Uterus (tissue), 4 donors: ENCODE measurements around the gene STYXL1. TPM values are rescaled to one million over a fixed set of nuclear protein-coding genes. Genes with fewer than 3 reads are reported as not detected.

Experiments used
- DNase-seq, 2 donors: peaks; one replicate each; pipeline ENCODE4 v3.0.0-alpha.2; 2019 to 2020
- H3K27ac ChIP-seq, 2 donors: fragments of 200-600 bp; sonication (generic); 1 replicate in 1 of 2; 2 replicates in 1 of 2; pipeline ENCODE4 v1.5.1; 2016 to 2018
- H3K27me3 ChIP-seq, 2 donors: fragments of 200-600 bp; sonication (generic); one replicate each; pipeline ENCODE4 v1.5.1; 2018 to 2019; ENCODE audit warnings: control low read depth in 1 of 2
- H3K36me3 ChIP-seq, 2 donors: fragments of 200-600 bp; sonication (generic); one replicate each; pipeline ENCODE4 v1.5.1; 2019; ENCODE audit warnings: control low read depth in 1 of 2
- H3K4me1 ChIP-seq, 2 donors: fragments of 200-600 bp; sonication (generic); one replicate each; pipeline ENCODE4 v1.5.1; 2018 to 2019; ENCODE audit warnings: control low read depth in 1 of 2
- H3K4me3 ChIP-seq, 2 donors: fragments of 200-600 bp; sonication (generic); 1 replicate in 1 of 2; 2 replicates in 1 of 2; pipeline ENCODE4 v1.5.1; 2018 to 2019; ENCODE audit warnings: mild to moderate bottlenecking in 1 of 2
- H3K9me3 ChIP-seq, 2 donors: fragments of 200-600 bp; sonication (generic); one replicate each; pipeline ENCODE4 v1.5.1; 2019; ENCODE audit warnings: control low read depth in 1 of 2
- POLR2A ChIP-seq, 2 donors: fragments of 450-650 bp; IDR thresholded peaks; one replicate each; pipeline ENCODE4 v1.6.1; 2016; ENCODE audit warnings: antibody characterized with exemption in 2 of 2, mild to moderate bottlenecking in 1 of 2, moderate library complexity in 1 of 2
- intact Hi-C: fragments of 100-400 bp; cut with DNase I; formaldehyde crosslinking; loops from one replicate; pipeline ENCODE4 v1.15.1; 2023; ENCODE audit warnings: low total_unique reads
- total RNA-seq, 4 donors: library from RNA; depleted of rRNA in 3 of 4; stranded (reverse); fragments of >200 nt in 3 of 4; gene quantifications; one replicate each; pipeline versions ENCODE4 v1.1.0 to v1.2.4, GENCODE V29; 2014 to 2023
- TF ChIP-seq, protein P1 (sequence below), 4 experiments: fragments of 200-600 bp in 2 of 4; fragments of 450-650 bp in 2 of 4; sonication (generic) in 2 of 4; IDR thresholded peaks; one replicate each; pipeline ENCODE4 v1.5.1; 2016 to 2019; ENCODE audit warnings: antibody characterized with exemption in 4 of 4, mild to moderate bottlenecking in 2 of 4, moderate library complexity in 1 of 4
- donor health status: DM: yes; HTN: yes; CAD: no.

The STYXL1 gene
- total RNA-seq, 4 donors from 2014 or later: 4.4 to 27.3 (median 14.1) TPM

- Histone ChIP-seq H3K4me1 (no peaks in the 10 kb centered on the region), H3K9me3 (no peaks in the 10 kb centered on the region), H3K27ac (no peak overlapping the region), H3K36me3 (no peaks in the 10 kb centered on the region), H3K27me3 (no peaks in the 10 kb centered on the region), H3K4me3 (no peak overlapping the region)
- peak in 1 of 2 donors; percentile 15 for DNase-seq
- TF ChIP-seq, protein P1, sequence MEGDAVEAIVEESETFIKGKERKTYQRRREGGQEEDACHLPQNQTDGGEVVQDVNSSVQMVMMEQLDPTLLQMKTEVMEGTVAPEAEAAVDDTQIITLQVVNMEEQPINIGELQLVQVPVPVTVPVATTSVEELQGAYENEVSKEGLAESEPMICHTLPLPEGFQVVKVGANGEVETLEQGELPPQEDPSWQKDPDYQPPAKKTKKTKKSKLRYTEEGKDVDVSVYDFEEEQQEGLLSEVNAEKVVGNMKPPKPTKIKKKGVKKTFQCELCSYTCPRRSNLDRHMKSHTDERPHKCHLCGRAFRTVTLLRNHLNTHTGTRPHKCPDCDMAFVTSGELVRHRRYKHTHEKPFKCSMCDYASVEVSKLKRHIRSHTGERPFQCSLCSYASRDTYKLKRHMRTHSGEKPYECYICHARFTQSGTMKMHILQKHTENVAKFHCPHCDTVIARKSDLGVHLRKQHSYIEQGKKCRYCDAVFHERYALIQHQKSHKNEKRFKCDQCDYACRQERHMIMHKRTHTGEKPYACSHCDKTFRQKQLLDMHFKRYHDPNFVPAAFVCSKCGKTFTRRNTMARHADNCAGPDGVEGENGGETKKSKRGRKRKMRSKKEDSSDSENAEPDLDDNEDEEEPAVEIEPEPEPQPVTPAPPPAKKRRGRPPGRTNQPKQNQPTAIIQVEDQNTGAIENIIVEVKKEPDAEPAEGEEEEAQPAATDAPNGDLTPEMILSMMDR (IDR thresholded peaks at IDR 0.05): no peak
- TF ChIP-seq POLR2A (IDR thresholded peaks at IDR 0.05): no peak
- intact Hi-C loops: no loop called here
Observed at GRCh38 chr7:75981203-75981452, 66.7 kb downstream of the STYXL1 start.

- no peaks in the 10 kb centered on the region for H3K36me3 ChIP-seq
- no peaks in the 10 kb centered on the region for H3K9me3 ChIP-seq
- no peaks in the 10 kb centered on the region for H3K4me1 ChIP-seq
- no peaks in the 10 kb centered on the region for H3K27me3 ChIP-seq
- DNase-seq: peak in 1 of 2 donors; percentile 11
- H3K27ac ChIP-seq: no peak overlapping the region
- intact Hi-C loops: no loop called here
- TF ChIP-seq, protein P1 (IDR thresholded peaks at IDR 0.05): no peak
- TF ChIP-seq POLR2A (IDR thresholded peaks at IDR 0.05): no peak
- H3K4me3 ChIP-seq: no peak overlapping the region
Observed at GRCh38 chr7:75980430-75981202, 67.2 kb downstream of the STYXL1 start.

DNA sequence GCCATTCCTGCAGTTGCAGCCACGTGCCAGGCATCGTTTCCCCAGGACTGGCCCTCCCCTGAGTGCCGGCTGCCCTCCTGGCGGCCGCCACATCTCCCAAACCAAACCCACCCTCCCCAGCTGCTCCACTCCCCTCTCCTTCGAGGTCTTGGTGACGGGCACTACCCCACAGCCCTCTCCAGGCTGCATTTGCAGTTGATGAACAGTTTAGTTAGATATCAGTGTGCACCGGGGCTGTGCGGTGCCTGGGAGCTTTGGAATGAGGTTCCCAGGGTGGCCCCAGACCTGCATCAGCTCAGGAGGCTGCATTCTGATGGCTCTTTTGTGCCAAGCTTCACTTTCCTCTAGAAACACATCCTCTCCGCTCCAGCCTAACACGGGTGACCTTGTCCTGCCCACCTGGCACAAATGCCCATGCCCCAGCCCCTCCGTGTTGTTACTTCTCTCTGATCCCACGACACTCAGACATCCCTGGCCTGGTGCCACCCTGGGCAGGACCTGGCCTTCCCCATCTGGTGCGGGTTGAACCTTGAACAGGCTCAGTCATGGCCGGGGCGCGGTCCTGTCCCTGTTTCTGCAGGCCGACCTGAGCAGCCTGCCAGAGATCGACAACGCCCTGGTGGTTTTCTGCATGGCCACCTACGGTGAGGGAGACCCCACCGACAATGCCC, 67.9 kb downstream of the STYXL1 start:
- TF ChIP-seq POLR2A (IDR thresholded peaks at IDR 0.05): no peak
- TF ChIP-seq, protein P1 (IDR thresholded peaks at IDR 0.05): no peak
- Histone ChIP-seq H3K27ac (no peak overlapping the region), H3K36me3 (no peaks in the 10 kb centered on the region), H3K27me3 (no peaks in the 10 kb centered on the region), H3K4me3 (no peak overlapping the region), H3K9me3 (no peaks in the 10 kb centered on the region), H3K4me1 (no peaks in the 10 kb centered on the region)
- intact Hi-C loops: no loop called here
- DNase-seq: peak in 1 of 2 donors; percentile 36

GRCh38 chr7:75977743-75978142, 70.1 kb downstream of the STYXL1 start:
- Histone ChIP-seq H3K27me3 (no peaks in the 10 kb centered on the region), H3K36me3 (no peaks in the 10 kb centered on the region), H3K4me3 (no peak overlapping the region), H3K4me1 (no peaks in the 10 kb centered on the region), H3K9me3 (no peaks in the 10 kb centered on the region), H3K27ac (no peak overlapping the region)
- TF ChIP-seq, protein P1 (IDR thresholded peaks at IDR 0.05): no peak
- TF ChIP-seq POLR2A (IDR thresholded peaks at IDR 0.05): no peak
- DNase-seq: peak; percentile 52 to 74
- intact Hi-C loops: no loop called here
